Uterus (tissue), 4 donors: ENCODE measurements around the gene TWNK. TPM values are rescaled to one million over a fixed set of nuclear protein-coding genes. Genes with fewer than 3 reads are reported as not detected.

Source experiments
- DNase-seq, 2 donors: peaks; one replicate each; pipeline ENCODE4 v3.0.0-alpha.2; 2019 to 2020
- H3K27ac ChIP-seq, 2 donors: fragments of 200-600 bp; sonication (generic); 1 replicate in 1 of 2; 2 replicates in 1 of 2; pipeline ENCODE4 v1.5.1; 2016 to 2018
- H3K27me3 ChIP-seq, 2 donors: fragments of 200-600 bp; sonication (generic); one replicate each; pipeline ENCODE4 v1.5.1; 2018 to 2019; ENCODE audit warnings: control low read depth in 1 of 2
- H3K36me3 ChIP-seq, 2 donors: fragments of 200-600 bp; sonication (generic); one replicate each; pipeline ENCODE4 v1.5.1; 2019; ENCODE audit warnings: control low read depth in 1 of 2
- H3K4me1 ChIP-seq, 2 donors: fragments of 200-600 bp; sonication (generic); one replicate each; pipeline ENCODE4 v1.5.1; 2018 to 2019; ENCODE audit warnings: control low read depth in 1 of 2
- H3K4me3 ChIP-seq, 2 donors: fragments of 200-600 bp; sonication (generic); 1 replicate in 1 of 2; 2 replicates in 1 of 2; pipeline ENCODE4 v1.5.1; 2018 to 2019; ENCODE audit warnings: mild to moderate bottlenecking in 1 of 2
- H3K9me3 ChIP-seq, 2 donors: fragments of 200-600 bp; sonication (generic); one replicate each; pipeline ENCODE4 v1.5.1; 2019; ENCODE audit warnings: control low read depth in 1 of 2
- POLR2A ChIP-seq, 2 donors: fragments of 450-650 bp; IDR thresholded peaks; one replicate each; pipeline ENCODE4 v1.6.1; 2016; ENCODE audit warnings: antibody characterized with exemption in 2 of 2, mild to moderate bottlenecking in 1 of 2, moderate library complexity in 1 of 2
- intact Hi-C: fragments of 100-400 bp; cut with DNase I; formaldehyde crosslinking; loops from one replicate; pipeline ENCODE4 v1.15.1; 2023; ENCODE audit warnings: low total_unique reads
- total RNA-seq, 4 donors: library from RNA; depleted of rRNA in 3 of 4; stranded (reverse); fragments of >200 nt in 3 of 4; gene quantifications; one replicate each; pipeline versions ENCODE4 v1.1.0 to v1.2.4, GENCODE V29; 2014 to 2023
- TF ChIP-seq, protein P1 (sequence below), 4 experiments: fragments of 200-600 bp in 2 of 4; fragments of 450-650 bp in 2 of 4; sonication (generic) in 2 of 4; IDR thresholded peaks; one replicate each; pipeline ENCODE4 v1.5.1; 2016 to 2019; ENCODE audit warnings: antibody characterized with exemption in 4 of 4, mild to moderate bottlenecking in 2 of 4, moderate library complexity in 1 of 4
- donor health status: DM: yes; HTN: yes; CAD: no.

TWNK gene
- total RNA-seq, 4 donors from 2014 or later = 0.51 to 11.8 (median 6.2) TPM

DNA sequence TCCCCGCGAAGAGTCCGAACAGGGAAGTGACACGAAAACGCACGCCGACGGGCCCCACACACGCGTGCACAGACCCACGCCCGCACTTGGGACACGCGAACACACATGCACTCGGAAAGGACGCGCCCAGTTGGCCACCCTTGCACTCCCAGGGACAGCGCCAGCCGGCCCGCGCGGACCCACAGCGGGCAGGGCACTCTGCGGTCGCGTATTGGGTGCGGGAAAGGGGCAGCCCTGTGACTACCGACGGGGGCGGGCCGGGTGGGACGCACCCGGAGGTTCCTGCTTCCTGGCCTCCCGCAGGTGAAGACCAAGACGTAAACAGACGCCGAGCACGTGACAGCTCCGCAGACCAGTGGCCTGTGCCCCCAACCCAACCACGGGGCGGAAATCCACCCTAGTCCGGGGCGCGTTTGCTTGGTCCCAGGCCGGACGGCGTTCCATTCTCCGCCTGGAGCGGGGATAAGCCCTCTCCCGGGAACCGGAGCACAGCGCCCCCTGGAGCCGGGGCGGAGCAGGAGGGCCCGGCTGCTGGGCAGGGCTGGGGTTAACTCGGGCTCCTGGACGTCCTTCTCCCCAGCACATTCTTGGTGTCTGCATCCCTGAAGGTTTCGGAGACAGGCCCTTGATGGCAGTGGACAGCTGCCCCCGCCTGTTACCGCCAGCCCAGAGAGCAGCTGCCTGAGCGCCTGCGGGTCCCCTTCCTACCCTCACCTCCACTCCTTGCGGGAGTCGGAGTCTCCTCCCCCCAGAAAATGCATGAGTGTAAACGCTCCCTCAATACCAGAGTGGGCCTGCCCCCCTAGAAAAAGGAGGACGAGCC, 10.2 kb downstream of the TWNK start:
- H3K27ac ChIP-seq = peak overlapping the region; percentile 100
- intact Hi-C loops = no loop called here
- peaks cover 0 to 8% of the 10 kb centered on the region in 2 donors for H3K4me1 ChIP-seq
- TF ChIP-seq, protein P1, sequence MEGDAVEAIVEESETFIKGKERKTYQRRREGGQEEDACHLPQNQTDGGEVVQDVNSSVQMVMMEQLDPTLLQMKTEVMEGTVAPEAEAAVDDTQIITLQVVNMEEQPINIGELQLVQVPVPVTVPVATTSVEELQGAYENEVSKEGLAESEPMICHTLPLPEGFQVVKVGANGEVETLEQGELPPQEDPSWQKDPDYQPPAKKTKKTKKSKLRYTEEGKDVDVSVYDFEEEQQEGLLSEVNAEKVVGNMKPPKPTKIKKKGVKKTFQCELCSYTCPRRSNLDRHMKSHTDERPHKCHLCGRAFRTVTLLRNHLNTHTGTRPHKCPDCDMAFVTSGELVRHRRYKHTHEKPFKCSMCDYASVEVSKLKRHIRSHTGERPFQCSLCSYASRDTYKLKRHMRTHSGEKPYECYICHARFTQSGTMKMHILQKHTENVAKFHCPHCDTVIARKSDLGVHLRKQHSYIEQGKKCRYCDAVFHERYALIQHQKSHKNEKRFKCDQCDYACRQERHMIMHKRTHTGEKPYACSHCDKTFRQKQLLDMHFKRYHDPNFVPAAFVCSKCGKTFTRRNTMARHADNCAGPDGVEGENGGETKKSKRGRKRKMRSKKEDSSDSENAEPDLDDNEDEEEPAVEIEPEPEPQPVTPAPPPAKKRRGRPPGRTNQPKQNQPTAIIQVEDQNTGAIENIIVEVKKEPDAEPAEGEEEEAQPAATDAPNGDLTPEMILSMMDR (IDR thresholded peaks at IDR 0.05) = peak; percentile 75 to 89 (median 82)
- peak in 1 of 2 donors; percentile 35 for TF ChIP-seq POLR2A (IDR thresholded peaks at IDR 0.05)
- H3K9me3 ChIP-seq = no peaks in the 10 kb centered on the region
- no peaks in the 10 kb centered on the region for H3K27me3 ChIP-seq
- no peaks in the 10 kb centered on the region for H3K36me3 ChIP-seq
- peak overlapping the region; percentile 88 to 93 for H3K4me3 ChIP-seq
- DNase-seq = peak; percentile 69 to 70

DNA sequence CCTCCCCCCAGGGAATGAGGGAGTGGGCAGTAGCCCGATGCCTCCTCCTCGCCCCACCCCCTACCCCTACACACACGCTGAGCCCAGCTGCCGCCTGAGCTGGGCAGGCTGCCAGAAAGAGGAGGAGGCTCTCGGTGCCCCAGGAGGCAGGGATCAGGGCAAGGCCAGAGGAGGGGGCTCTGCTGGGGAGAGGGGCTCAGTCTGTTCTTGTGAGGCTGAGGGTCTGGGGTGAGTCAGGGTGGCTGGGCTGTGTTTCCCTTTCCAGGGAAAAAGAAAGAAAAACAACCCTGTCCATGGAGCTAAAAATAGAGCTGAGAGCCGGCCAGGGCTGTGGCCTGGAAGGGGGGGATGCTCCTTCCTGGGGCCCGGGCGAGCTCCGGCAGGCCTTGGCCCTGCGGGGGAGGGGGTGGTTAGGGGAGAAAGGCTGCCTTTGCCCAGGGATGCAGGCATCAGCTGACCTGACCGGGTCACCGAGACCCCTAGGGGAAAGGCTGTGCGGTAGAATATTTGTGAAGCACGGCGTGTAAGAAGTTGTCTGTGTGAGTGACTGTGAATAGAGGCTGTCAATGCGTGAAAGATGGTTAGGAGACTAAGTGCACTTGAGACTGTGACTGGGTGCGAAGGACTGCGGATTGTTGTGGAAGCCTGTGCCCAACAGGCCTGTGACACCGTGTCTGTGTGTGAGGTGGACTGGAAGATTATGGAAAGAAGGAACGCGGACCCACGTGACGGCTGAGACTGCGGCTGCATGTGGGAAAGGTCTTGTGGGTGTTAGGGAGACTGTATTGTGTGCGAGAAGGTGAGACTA, 11.0 kb downstream of the TWNK start:
- Histone ChIP-seq H3K27me3 (no peaks in the 10 kb centered on the region), H3K27ac (peak overlapping the region; percentile 100), H3K4me3 (peak overlapping the region; percentile 88 to 93), H3K9me3 (no peaks in the 10 kb centered on the region), H3K4me1 (peaks cover 0 to 11% of the 10 kb centered on the region in 2 donors), H3K36me3 (no peaks in the 10 kb centered on the region)
- DNase-seq = peak; percentile 85 to 88
- intact Hi-C loops = no loop called here
- peak in 1 of 2 donors; percentile 11 for TF ChIP-seq POLR2A (IDR thresholded peaks at IDR 0.05)
- TF ChIP-seq, protein P1 (IDR thresholded peaks at IDR 0.05) = no peak

DNA sequence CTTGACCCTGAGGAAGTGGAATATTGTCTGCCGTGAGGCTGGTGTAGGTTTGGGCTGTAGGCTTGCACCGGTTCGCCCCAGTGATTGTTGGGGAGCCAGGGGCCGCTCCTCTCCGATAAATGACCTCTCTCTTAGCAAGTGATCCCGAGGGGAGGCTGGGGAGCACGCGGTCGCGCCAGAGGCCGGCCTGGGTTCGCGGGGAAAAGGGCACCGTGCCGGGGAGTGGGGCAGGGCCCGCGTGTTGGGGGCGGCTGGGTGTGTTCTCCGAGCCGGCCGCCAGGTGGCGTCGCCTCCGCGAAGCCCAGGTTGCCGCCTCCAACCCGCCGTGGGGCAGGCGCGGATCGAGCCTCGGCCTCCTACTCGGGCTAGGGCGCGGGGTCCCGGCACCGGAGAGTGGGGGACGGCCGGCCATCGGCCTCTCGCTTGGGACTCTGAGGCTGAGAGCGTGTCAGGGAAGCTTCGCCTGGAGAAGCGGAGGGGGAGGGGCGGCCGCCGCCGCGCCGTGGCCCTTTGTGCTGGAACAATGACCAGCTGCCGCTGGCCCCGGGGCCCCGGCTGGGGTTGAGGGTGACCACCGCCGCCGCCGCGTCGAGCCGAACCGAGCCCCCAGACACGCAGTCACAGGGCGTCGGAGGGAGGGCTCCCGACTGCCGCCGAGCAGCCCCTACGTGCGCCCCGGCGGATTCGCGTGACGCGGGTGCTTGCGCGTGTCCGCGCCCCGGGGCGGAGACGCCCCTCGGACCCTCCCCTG, 11.8 kb downstream of the TWNK start:
- H3K27me3 ChIP-seq = no peaks in the 10 kb centered on the region
- no peaks in the 10 kb centered on the region for H3K9me3 ChIP-seq
- H3K4me3 ChIP-seq = peak overlapping the region; percentile 88 to 93
- DNase-seq = peak; percentile 77 to 87
- TF ChIP-seq, protein P1 (IDR thresholded peaks at IDR 0.05) = peak; percentile 88 to 97 (median 94)
- TF ChIP-seq POLR2A (IDR thresholded peaks at IDR 0.05) = peak; percentile 93 to 99
- intact Hi-C loops = no loop called here
- H3K4me1 ChIP-seq = peaks cover 0 to 11% of the 10 kb centered on the region in 2 donors
- H3K36me3 ChIP-seq = no peaks in the 10 kb centered on the region
- H3K27ac ChIP-seq = peak overlapping the region; percentile 100

DNA sequence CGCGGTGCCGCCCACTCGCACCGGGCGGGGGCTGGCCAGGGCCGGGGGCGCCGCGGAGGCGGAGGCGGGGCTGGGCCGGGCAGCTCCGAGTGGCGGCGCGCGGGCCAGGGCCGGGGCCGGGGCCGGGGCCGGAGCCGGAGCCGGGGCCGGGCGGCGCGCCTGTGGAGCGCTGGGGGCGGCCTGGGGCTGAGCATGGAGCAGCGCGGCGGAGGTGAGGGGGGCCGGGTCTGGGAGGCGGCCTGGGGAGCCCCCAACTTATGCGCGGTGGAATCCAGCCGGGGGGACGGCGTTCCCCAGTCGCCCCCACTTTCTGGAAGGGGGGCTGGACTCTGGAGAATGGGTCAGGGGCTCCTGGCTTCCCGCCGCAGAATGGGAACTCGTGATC, 12.4 kb downstream of the TWNK start, which contains the start of gene LZTS2:
Gene LZTS2, plus strand, starts transcription at position 67 of the 385 bp plus-strand sequence. CDS start 2,731 bp downstream, outside the sequence.
- peaks cover 0 to 11% of the 10 kb centered on the region in 2 donors for H3K4me1 ChIP-seq
- no peaks in the 10 kb centered on the region for H3K36me3 ChIP-seq
- no peaks in the 10 kb centered on the region for H3K27me3 ChIP-seq
- peak in 1 of 2 donors; percentile 43 for DNase-seq
- intact Hi-C loops = no loop called here
- no peaks in the 10 kb centered on the region for H3K9me3 ChIP-seq
- H3K27ac ChIP-seq = peak within 1 kb of the TSS; percentile 100
- H3K4me3 ChIP-seq = peak within 1 kb of the TSS; percentile 88 to 93
- TF ChIP-seq, protein P1 (IDR thresholded peaks at IDR 0.05) = no peak
- TF ChIP-seq POLR2A (IDR thresholded peaks at IDR 0.05) = no peak
